Stimulated activated naive CD8-positive, alpha-beta T cell treated with anti-CD3 and anti-CD28 coated beads, Interleukin-15, amount 100 ng/mL, for 72 hours (primary cell): ENCODE data around the gene LRP1B.
"Not testable (repeated sequence)": the region's sequence is repeated elsewhere in the genome, so short reads cannot be mapped to it uniquely, and the experiment has no call there.

Experiments used
- ATAC-seq: fragments of 150-1000 bp; cut with Tn5 transposase; 2 replicates; pipeline ENCODE4 v1.10.0; 2021; ENCODE audit warnings: mild to moderate bottlenecking, moderate library complexity
- DNase-seq, 2 donors: peaks; one replicate each; pipeline ENCODE4 v3.0.0; 2021 to 2022
- H3K27ac Mint-ChIP-seq, 2 donors: one replicate each; pipeline ENCODE4 v1.8.0; 2022; ENCODE audit warnings: mild to moderate bottlenecking in 2 of 2, mixed read lengths in 2 of 2, moderate library complexity in 2 of 2
- H3K27me3 Mint-ChIP-seq: one replicate; pipeline ENCODE4 v1.8.0; 2022; ENCODE audit warnings: mixed read lengths
- H3K4me1 Mint-ChIP-seq: one replicate; pipeline ENCODE4 v1.8.0; 2022; ENCODE audit warnings: mild to moderate bottlenecking, mixed read lengths
- H3K4me3 Mint-ChIP-seq, 2 donors: one replicate each; pipeline ENCODE4 v1.8.0; 2022; ENCODE audit warnings: mild to moderate bottlenecking in 2 of 2, mixed read lengths in 2 of 2, moderate library complexity in 1 of 2
- H3K9me3 Mint-ChIP-seq, 2 donors: one replicate each; pipeline ENCODE4 v1.8.0; 2022; ENCODE audit warnings: mixed read lengths in 2 of 2

Gene LRP1B

DNA sequence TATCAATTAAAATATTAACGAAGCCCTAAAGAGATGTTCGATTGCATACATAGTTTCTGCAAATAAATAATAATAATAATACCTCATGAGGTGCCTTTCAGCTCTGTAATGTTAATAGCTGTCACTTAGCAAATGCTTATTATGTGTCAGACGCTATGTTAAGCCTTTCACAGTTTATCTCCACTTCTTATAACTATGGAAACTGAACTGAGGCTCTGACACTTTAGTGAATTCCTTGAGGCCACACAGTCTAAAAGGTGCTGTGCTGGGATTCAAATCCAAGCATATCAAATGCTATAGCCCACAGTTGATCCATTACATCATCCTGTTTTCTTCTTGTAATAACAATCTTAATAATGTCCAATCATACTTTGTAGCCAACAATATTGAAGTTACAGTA is 1779.1 kb downstream of the LRP1B start:
- Mint-ChIP-seq H3K27me3 (no peaks in the 10 kb centered on the region), H3K4me1 (no peaks in the 10 kb centered on the region), H3K4me3 (no peak overlapping the region), H3K27ac (no peak overlapping the region), H3K9me3 (peaks cover 0 to 9% of the 10 kb centered on the region in 2 donors)
- no peak for ATAC-seq
- DNase-seq: no peak

DNA sequence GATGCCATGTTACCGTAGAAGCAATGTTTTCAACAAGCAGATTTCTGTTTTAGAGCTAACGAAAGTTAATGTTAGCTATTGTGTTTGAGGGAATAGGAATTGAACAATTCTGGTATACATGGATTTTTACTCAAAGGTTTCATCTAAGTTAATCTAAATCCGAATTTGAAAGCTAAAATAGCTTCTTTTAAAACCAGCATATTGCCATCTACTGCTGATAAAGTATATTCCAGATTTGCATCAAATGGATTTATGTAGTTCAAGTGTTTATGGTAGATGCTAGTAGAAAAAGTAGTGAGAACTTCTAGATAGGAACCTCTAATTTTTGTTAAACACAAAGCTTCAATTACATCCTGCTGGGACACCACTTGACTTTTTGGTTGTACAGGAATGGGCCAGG is 1781.1 kb downstream of the LRP1B start:
- DNase-seq (no peak), ATAC-seq (no peak)
- Mint-ChIP-seq H3K27me3 (no peaks in the 10 kb centered on the region), H3K9me3 (peaks cover 0 to 9% of the 10 kb centered on the region in 2 donors), H3K4me1 (no peaks in the 10 kb centered on the region), H3K27ac (no peak overlapping the region), H3K4me3 (no peak overlapping the region)

DNA sequence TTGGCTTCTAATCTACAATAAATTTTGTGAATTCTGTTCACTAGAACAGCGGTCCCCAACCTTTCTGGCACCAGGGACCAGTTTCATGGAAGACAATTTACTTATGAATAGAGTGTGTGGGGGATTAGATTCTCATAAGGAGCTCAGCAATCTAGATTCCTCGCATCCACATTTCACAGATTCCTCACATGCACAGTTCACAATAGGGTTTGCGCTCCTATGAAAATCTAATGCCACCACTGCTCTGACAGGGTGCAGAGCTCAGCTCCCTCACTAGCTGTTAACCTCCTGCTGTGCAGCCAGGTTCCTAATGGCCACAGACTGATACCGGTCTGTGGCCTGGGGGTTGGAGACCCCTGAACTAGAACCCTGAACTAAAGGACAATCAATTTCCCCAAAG is 1782.0 kb downstream of the LRP1B start:
- Mint-ChIP-seq H3K9me3 (peaks cover 0 to 2% of the 10 kb centered on the region in 2 donors), H3K27ac (no peak overlapping the region), H3K4me1 (no peaks in the 10 kb centered on the region), H3K4me3 (no peak overlapping the region), H3K27me3 (no peaks in the 10 kb centered on the region)
- DNase-seq: no peak
- no peak for ATAC-seq

DNA sequence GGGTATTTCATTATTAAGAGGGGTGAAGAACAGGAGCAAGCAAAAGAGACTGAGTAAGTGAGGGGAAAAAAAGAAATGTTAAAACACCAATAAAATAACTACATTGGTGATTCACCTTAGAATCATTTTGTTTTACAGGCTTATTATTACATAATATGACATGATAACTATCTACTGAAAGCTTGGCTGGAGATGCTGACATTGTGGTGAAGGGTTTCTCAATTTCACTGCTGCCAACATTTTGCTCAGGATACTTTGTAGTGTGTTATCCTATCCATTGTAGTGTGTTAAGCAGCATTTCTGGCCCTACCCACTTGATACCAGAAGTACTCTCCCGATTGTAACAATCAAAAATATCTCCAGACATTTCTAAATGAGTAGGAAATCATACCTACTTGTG is 1786.0 kb downstream of the LRP1B start:
- peaks cover 0 to 7% of the 10 kb centered on the region in 2 donors for H3K9me3 Mint-ChIP-seq
- ATAC-seq (no peak), DNase-seq (no peak)
- no peaks in the 10 kb centered on the region for H3K4me1 Mint-ChIP-seq
- no peak overlapping the region for H3K4me3 Mint-ChIP-seq
- no peak overlapping the region for H3K27ac Mint-ChIP-seq
- no peaks in the 10 kb centered on the region for H3K27me3 Mint-ChIP-seq

DNA sequence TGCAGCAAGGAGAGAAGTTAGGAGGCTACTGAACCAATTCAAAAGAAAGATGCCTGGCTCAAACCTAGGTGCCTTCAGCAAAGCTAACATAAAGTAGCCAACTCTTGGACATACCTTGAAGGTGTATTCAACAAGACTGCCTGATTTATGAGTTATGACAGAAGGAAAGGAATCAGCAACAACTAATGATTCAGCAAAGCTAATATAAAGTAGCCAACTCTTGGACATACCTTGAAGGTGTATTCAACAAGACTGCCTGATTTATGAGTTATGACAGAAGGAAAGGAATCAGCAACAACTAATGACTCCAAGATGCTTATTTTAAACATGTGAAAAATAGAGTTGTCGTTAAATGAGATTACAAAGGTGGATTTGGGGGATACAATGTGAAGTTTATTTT is 1786.5 kb downstream of the LRP1B start:
- DNase-seq, H3K4me1 Mint-ChIP-seq, H3K27me3 Mint-ChIP-seq, H3K4me3 Mint-ChIP-seq, ATAC-seq, H3K27ac Mint-ChIP-seq, H3K9me3 Mint-ChIP-seq: not testable (repeated sequence)

DNA sequence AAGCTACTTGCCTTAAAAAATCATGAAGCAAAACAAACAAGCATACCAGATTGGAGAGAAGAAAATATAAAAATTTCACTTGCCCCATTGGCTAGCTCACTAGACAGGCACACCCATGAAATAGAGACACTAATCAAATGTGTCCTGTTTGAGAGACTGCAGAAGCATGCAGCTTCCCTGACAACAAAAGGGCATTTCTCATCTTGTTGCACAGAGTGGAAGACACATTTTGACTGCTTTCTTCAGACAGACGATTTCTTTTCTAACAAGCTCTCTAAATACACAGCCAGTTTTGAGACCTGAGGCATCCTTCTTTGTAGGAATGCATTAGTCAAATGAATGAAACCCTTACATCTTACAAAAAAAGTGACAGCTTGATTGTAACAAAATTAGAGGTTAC is 1792.0 kb downstream of the LRP1B start:
- no peak overlapping the region for H3K4me3 Mint-ChIP-seq
- no peaks in the 10 kb centered on the region for H3K4me1 Mint-ChIP-seq
- ATAC-seq (no peak), DNase-seq (no peak)
- H3K27me3 Mint-ChIP-seq: no peaks in the 10 kb centered on the region
- peaks cover 7 to 8% of the 10 kb centered on the region in 2 donors for H3K9me3 Mint-ChIP-seq
- H3K27ac Mint-ChIP-seq: no peak overlapping the region

DNA sequence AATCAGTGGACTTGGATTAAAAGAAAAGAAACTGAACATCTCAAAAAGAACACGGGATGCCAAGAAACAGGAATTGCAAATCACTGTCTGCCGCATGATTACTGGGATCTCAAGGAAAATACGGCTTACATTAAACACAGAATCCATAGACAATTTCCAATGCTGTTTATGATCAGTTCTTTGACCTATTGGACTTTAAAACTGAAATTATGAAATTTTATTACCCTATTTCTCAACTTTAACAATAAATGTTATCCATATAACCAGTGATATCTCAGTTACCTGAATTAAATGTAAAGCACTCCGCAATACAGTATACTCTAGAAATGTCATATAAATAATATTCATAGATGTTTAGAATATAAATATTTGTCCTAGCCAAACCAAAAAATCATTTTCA is 1793.8 kb downstream of the LRP1B start:
- Mint-ChIP-seq H3K27ac (no peak overlapping the region), H3K27me3 (no peaks in the 10 kb centered on the region), H3K4me1 (no peaks in the 10 kb centered on the region), H3K4me3 (no peak overlapping the region), H3K9me3 (peaks cover 7 to 17% of the 10 kb centered on the region in 2 donors)
- DNase-seq (no peak), ATAC-seq (no peak)

DNA sequence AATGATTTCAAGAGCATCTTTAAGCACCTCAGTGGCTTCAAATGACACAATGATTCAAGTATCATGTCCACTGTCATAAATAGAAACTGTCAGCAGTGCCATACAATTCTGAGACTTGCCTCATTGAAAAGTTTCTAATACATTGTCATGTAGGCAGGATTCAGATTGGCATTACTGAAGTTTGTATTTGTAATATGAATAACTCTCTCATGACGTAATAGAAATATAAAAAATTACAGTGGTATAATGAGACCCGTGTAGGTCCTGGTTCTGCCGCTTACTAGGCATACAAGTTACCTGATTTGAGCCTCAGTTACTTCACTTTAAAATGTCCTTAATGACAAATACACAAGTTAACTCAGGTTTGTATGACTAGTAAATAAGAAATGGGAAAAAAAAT is 1814.5 kb downstream of the LRP1B start:
- Mint-ChIP-seq H3K27me3 (no peaks in the 10 kb centered on the region), H3K27ac (no peak overlapping the region), H3K4me1 (no peaks in the 10 kb centered on the region), H3K9me3 (peaks cover 9 to 10% of the 10 kb centered on the region in 2 donors), H3K4me3 (no peak overlapping the region)
- ATAC-seq: no peak
- DNase-seq: no peak

DNA sequence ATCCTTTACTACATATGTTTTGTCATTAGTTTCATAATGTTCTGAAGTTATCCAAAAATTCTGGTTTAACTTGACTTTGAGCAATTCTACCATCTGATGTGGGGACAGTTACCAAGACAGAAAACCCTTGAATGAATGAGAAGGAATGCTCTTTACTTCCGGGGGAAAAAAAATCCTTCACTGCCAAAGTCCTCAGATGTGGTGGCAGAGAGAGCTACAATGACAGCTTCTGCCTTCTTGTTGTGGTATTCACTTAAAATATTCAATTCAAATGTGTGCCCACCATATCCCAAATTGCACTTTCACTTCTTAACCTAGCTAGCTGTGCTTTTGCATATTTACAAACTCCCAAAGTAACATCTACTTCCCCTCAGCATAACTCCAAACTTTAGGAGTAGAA is 1818.9 kb downstream of the LRP1B start:
- Mint-ChIP-seq H3K4me1 (no peaks in the 10 kb centered on the region), H3K27me3 (no peaks in the 10 kb centered on the region), H3K27ac (no peak overlapping the region), H3K9me3 (peaks cover 0 to 4% of the 10 kb centered on the region in 2 donors), H3K4me3 (no peak overlapping the region)
- no peak for DNase-seq
- no peak for ATAC-seq

DNA sequence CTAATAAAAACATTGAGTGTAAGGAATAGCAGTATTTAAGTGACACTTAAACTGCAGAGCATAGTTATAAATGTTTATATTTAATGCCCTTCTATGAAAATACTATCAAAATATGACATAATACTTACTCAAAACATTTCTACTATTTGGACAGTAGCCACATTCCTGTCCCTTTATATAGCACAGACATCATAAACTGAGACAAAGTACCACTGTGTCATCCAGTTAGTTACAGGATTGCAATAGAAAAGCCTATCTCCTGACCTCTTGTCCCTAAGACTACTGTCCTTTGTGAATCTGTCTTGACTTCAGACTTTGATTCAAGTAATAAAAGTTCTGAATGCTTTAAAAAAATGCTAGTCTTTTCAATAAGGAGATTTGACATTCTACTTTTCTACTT is 1822.1 kb downstream of the LRP1B start:
- Mint-ChIP-seq H3K27ac (no peak overlapping the region), H3K9me3 (peaks cover 0 to 15% of the 10 kb centered on the region in 2 donors), H3K4me1 (no peaks in the 10 kb centered on the region), H3K27me3 (no peaks in the 10 kb centered on the region), H3K4me3 (no peak overlapping the region)
- DNase-seq (no peak), ATAC-seq (no peak)

DNA sequence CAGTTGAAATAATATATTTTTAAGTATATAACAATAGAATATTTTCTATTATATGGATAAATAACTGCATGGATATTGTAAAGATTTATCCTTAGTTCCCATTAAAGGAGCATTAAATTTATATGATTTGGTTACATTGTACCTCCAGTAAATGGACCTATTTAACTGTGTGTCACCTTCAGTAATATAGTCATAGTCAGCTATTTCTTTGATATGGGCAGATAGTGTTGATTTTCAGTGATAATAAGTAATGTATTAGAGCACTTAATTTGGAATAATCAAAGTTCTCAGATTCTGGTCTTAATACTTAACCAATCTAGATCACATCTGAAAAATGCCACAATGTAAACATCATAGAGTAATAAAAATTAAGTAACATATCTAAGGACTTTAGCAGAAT is 1823.3 kb downstream of the LRP1B start:
- H3K4me1 Mint-ChIP-seq: no peaks in the 10 kb centered on the region
- no peaks in the 10 kb centered on the region for H3K27me3 Mint-ChIP-seq
- no peak for ATAC-seq
- no peak for DNase-seq
- no peak overlapping the region for H3K4me3 Mint-ChIP-seq
- no peak overlapping the region for H3K27ac Mint-ChIP-seq
- H3K9me3 Mint-ChIP-seq: peaks cover 0 to 20% of the 10 kb centered on the region in 2 donors

DNA sequence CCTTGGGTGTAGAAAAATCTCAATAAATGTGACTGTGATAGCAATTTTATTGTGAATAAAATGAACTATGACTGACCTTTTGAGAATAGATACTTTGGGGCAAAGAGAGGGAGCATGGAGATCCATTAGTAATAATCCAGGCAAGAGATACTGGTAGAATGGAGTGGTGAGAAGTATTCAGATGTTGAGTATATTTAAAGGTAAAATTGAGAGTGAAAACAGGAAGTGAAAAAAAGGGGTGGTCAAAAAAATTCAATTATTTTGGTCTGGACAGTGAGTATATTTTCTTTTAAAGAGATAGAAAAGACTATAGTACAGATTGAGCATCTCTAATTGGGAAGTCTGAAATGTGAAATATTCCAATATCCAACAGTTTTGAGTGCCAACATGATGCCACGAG is 1835.0 kb downstream of the LRP1B start:
- no peak overlapping the region for H3K4me3 Mint-ChIP-seq
- no peaks in the 10 kb centered on the region for H3K27me3 Mint-ChIP-seq
- H3K9me3 Mint-ChIP-seq: peaks cover 15 to 20% of the 10 kb centered on the region in 2 donors
- no peak overlapping the region for H3K27ac Mint-ChIP-seq
- ATAC-seq: no peak
- no peak for DNase-seq
- no peaks in the 10 kb centered on the region for H3K4me1 Mint-ChIP-seq

DNA sequence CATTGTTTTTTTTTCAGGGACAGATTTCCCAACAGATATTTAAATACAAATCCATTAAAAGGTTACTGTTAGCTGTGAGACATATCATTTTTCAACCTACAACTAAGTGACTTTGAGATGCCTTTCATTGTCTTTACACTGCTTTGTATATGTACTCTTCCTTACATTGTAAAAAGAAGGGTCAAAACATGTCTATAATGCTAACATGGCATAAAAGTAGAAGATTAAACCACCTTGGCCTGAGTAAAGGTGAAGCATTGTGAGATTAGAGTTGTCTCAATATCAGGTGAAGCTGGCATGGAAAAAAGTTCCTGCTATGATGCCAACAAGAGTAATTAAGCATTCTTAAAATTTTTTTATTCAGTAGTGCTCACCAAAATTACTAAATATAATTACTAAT is 1842.1 kb downstream of the LRP1B start:
- Mint-ChIP-seq H3K27ac (no peak overlapping the region), H3K9me3 (peaks cover 0 to 14% of the 10 kb centered on the region in 2 donors), H3K4me1 (no peaks in the 10 kb centered on the region), H3K4me3 (no peak overlapping the region), H3K27me3 (no peaks in the 10 kb centered on the region)
- no peak for ATAC-seq
- no peak for DNase-seq

DNA sequence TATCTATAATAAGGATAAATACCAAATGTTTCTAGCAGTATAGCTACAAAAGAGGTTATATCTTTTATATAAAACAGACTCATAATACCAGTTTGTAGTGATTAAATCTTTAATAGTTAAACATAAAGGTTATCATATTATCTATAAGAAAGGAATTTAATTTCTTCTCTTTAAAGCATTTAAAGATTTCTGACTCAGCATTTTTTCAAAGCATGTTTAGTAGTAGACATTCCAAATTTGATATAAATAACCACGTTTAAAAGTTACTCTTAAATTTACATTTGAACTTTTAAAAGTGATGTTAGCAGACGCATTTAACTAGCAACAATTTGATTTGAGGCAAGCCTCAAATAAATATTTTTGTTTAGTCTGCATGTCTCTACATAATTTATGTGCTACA is 1842.6 kb downstream of the LRP1B start:
- ATAC-seq (no peak), DNase-seq (no peak)
- H3K4me1 Mint-ChIP-seq: no peaks in the 10 kb centered on the region
- peaks cover 0 to 14% of the 10 kb centered on the region in 2 donors for H3K9me3 Mint-ChIP-seq
- H3K4me3 Mint-ChIP-seq: no peak overlapping the region
- no peaks in the 10 kb centered on the region for H3K27me3 Mint-ChIP-seq
- H3K27ac Mint-ChIP-seq: no peak overlapping the region

DNA sequence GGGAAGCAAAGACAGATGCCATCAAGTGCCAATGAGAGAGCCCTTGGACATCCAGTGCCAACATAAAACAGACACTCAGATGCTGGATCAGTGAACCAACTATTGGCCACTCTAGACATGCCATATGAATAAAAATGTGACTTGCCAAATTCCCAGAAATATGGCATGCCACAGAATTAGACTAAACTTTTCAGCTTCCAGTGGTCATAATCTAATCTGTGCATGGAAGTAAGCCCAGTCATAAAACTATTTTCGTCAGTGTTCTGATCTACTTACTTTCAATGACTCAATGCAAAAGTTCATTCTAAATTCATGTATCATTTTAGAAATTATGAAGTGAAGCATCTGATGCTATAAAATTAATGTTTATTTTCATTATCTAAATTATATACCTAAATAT is 1844.4 kb downstream of the LRP1B start:
- ATAC-seq (no peak), DNase-seq (no peak)
- Mint-ChIP-seq H3K27me3 (no peaks in the 10 kb centered on the region), H3K9me3 (peaks cover 0 to 9% of the 10 kb centered on the region in 2 donors), H3K27ac (no peak overlapping the region), H3K4me3 (no peak overlapping the region), H3K4me1 (no peaks in the 10 kb centered on the region)

DNA sequence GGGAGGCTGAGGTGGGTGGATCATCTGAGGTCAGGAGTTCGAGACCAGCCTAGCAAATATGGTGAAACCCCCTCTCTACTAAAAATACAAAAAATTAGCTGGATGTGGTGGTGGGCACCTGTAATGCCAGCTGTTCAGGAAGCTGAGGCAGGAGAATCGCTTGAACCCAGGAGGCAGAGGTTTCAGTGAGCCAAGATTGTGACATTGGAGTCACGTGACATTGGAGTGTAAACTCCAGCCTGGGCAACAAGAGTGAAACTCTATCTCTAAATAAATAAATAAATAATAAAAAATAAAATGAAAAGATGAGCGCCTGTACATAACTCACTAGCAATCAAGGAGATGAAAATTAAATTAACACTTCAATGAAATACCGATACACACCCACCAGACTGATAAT is 1853.5 kb downstream of the LRP1B start:
- H3K27me3 Mint-ChIP-seq, H3K4me1 Mint-ChIP-seq: not testable (repeated sequence)

DNA sequence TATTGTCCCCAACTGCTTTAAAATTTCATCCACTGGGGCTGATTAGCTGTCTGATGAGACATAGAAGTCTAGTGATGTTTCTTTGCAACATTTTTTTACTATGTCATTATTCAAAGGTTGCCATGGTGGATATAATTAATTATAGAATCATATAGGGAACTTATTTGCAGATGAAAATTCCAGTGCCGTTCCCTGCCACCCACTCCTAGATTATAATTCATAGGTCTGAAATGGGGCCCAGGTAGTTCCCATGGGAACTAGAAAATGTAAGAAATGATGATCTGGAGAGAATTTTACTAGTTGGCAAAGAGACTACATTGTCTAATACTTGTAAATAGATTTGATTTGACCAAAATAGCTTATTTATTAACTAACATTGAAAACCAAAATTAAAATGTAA is 1854.2 kb downstream of the LRP1B start:
- ATAC-seq (no peak), DNase-seq (no peak)
- no peak overlapping the region for H3K27ac Mint-ChIP-seq
- H3K4me3 Mint-ChIP-seq: no peak overlapping the region
- H3K27me3 Mint-ChIP-seq: no peaks in the 10 kb centered on the region
- no peaks in the 10 kb centered on the region for H3K4me1 Mint-ChIP-seq
- no peaks in the 10 kb centered on the region for H3K9me3 Mint-ChIP-seq

More for the DNA sequence above, 1853.5 kb downstream of the LRP1B start:
- H3K4me3 Mint-ChIP-seq, DNase-seq, ATAC-seq, H3K9me3 Mint-ChIP-seq, H3K27ac Mint-ChIP-seq: not testable (repeated sequence)
